SU-DHL-6 (cell line): ENCODE results near the gene MYADM.

Experiments used
- EZH2phosphoT487 ChIP-seq: fragments of 200-600 bp; sonication (generic), shearing (Covaris generic); conservative IDR thresholded peaks from 2 replicates; pipeline ENCODE4 v1.6.1; 2018; ENCODE audit warnings: mild to moderate bottlenecking, antibody characterized with exemption, low read length, moderate library complexity, mixed read lengths
- TF ChIP-seq, protein P1 (sequence below): fragments of 200-600 bp; sonication (generic); IDR thresholded peaks from one replicate; pipeline ENCODE4 v1.5.1; 2017; ENCODE audit warnings: antibody characterized with exemption, mild to moderate bottlenecking, low read length, moderate library complexity; ENCODE audit not compliant: insufficient read depth, poor library complexity, severe bottlenecking

GRCh38 chr19:53898636-53899341, 31.1 kb downstream of the MYADM start:
- TF ChIP-seq, protein P1, sequence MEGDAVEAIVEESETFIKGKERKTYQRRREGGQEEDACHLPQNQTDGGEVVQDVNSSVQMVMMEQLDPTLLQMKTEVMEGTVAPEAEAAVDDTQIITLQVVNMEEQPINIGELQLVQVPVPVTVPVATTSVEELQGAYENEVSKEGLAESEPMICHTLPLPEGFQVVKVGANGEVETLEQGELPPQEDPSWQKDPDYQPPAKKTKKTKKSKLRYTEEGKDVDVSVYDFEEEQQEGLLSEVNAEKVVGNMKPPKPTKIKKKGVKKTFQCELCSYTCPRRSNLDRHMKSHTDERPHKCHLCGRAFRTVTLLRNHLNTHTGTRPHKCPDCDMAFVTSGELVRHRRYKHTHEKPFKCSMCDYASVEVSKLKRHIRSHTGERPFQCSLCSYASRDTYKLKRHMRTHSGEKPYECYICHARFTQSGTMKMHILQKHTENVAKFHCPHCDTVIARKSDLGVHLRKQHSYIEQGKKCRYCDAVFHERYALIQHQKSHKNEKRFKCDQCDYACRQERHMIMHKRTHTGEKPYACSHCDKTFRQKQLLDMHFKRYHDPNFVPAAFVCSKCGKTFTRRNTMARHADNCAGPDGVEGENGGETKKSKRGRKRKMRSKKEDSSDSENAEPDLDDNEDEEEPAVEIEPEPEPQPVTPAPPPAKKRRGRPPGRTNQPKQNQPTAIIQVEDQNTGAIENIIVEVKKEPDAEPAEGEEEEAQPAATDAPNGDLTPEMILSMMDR = no peak
- no peak for TF ChIP-seq EZH2phosphoT487
